HCT116 (cell line): ENCODE data around the gene RAB26.
"Not testable (repeated sequence)": the region's sequence is repeated elsewhere in the genome, so short reads cannot be mapped to it uniquely, and the experiment has no call there.

ENCODE experiments used
- CTCF ChIP-seq, 3 experiments: fragments of 200-600 bp in 1 of 3; sonication (generic) in 1 of 3; IDR thresholded peaks in 2 of 3; conservative IDR thresholded peaks in 1 of 3; 2 replicates each; pipeline ENCODE4 v1.5.1; 2012 to 2017; ENCODE audit warnings: low read depth in 2 of 3, low read length in 2 of 3, antibody characterized with exemption in 1 of 3, borderline replicate concordance in 1 of 3, control low read depth in 1 of 3, mild to moderate bottlenecking in 1 of 3, mixed read lengths in 1 of 3, mixed run types in 1 of 3, moderate library complexity in 1 of 3; ENCODE audit not compliant: insufficient read depth in 1 of 3
- EGR1 ChIP-seq: IDR thresholded peaks from 2 replicates; pipeline ENCODE4 v1.6.1; 2012; ENCODE audit warnings: low read depth
- FOSL1 ChIP-seq: IDR thresholded peaks from 2 replicates; pipeline ENCODE4 v1.6.1; 2012; ENCODE audit warnings: low read depth
- MAX ChIP-seq: IDR thresholded peaks from 2 replicates; pipeline ENCODE4 v1.6.1; 2012
- POLR2A ChIP-seq: IDR thresholded peaks from 2 replicates; pipeline ENCODE4 v1.7.0; 2011; ENCODE audit warnings: borderline replicate concordance; ENCODE audit not compliant: insufficient read depth, insufficient read length; ENCODE audit errors: extremely low read depth
- POLR2AphosphoS5 ChIP-seq: IDR thresholded peaks from 2 replicates; pipeline ENCODE4 v1.6.1; 2011; ENCODE audit warnings: mild to moderate bottlenecking, low read depth, low read length, moderate library complexity
- RAD21 ChIP-seq: IDR thresholded peaks from 2 replicates; pipeline ENCODE4 v1.6.1; 2012; ENCODE audit warnings: low read depth, mild to moderate bottlenecking
- YY1 ChIP-seq: IDR thresholded peaks from 2 replicates; pipeline ENCODE4 v1.6.1; 2011; ENCODE audit warnings: low read length, low read depth, moderate library complexity, mild to moderate bottlenecking; ENCODE audit not compliant: insufficient replicate concordance; ENCODE audit errors: extremely low read depth
- ZBTB33 ChIP-seq: IDR thresholded peaks from 2 replicates; pipeline ENCODE4 v1.6.1; 2011; ENCODE audit warnings: mild to moderate bottlenecking, low read length, moderate library complexity; ENCODE audit not compliant: insufficient replicate concordance; ENCODE audit errors: extremely low read depth
- ZNF274 ChIP-seq: fragments of 200-500 bp; sonication (Bioruptor generic); IDR thresholded peaks from 2 replicates; pipeline ENCODE4 v1.6.1; 2014; ENCODE audit warnings: mild to moderate bottlenecking, low read depth, low read length, inconsistent platforms

DNA sequence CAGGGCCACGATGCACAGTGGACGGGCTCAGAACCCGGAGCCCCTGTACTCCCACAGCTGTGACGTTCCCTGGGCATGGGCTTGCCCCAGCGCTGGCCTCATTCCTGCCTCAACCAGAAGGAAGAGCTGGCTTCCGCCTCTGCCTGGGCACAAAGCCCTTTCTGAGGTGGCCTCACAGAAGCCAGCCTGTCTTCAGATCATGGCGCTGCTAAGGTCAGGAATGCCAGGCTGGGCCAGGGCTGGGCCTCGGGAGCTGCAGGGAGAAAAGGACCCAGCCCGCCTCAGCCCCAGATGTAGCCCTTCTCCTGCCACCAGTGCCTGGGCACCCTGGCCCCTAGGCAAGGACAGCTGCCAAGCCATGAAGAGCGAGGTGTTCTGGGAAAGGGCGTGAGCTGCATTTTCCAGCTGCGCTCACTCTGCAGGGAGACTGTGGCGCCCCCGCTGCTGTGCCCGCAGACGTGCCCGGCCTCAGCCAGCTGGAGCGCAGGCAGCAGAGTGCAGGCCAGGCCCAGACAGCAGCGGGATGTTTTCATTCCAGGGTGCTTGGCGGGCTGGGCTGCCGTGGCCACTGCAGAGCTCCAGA lies 22.2 kb upstream of the RAB26 start:
- not testable (repeated sequence) for TF ChIP-seq CTCF (IDR thresholded peaks at IDR 0.05 in 2 of 3, conservative IDR thresholded peaks at IDR 0.05 in 1 of 3; ENCODE audit: borderline replicate concordance in 1 of 3, insufficient read depth in 1 of 3, low read depth in 2 of 3, low read length in 2 of 3); RAD21; POLR2AphosphoS5; POLR2A; MAX; YY1; EGR1; ZBTB33; FOSL1; ZNF274
